ENCODE measurements around the gene ANO10. TPM values are rescaled to one million over a fixed set of nuclear protein-coding genes. Genes with fewer than 3 reads are reported as not detected.
"Not testable (repeated sequence)": the region's sequence is repeated elsewhere in the genome, so short reads cannot be mapped to it uniquely, and the experiment has no call there.

Gene ANO10
- total RNA-seq, 1 donor from 2014 or later, result 9.9 TPM

DNA sequence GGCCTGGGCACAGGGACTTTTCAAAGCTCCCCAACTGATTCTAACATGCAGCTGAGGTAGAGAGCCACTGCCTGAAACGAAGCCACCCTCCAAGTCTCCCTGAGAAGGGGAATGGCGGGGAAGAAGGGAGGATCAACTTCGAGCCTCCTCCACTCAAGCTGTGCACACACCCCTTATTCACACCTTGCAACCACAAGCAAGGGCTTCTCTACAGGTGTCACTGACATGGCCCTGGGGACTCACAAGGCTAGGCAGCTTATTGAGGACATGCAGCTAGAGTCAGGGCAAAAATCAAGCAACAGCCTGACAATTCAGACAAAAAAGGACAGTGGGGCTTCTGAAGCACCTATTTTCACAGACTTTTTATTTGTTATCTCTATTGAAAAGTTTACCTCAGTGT, 250.3 kb downstream of the ANO10 start:
- DNase-seq (no peak), ATAC-seq (ENCODE audit: poor library complexity) (no peak)
- intact Hi-C loops (cut with DNase I), result loop anchor here (10.0 kb wide), 1 partner anchor 207 kb away; no protein-coding TSS in a partner anchor

DNA sequence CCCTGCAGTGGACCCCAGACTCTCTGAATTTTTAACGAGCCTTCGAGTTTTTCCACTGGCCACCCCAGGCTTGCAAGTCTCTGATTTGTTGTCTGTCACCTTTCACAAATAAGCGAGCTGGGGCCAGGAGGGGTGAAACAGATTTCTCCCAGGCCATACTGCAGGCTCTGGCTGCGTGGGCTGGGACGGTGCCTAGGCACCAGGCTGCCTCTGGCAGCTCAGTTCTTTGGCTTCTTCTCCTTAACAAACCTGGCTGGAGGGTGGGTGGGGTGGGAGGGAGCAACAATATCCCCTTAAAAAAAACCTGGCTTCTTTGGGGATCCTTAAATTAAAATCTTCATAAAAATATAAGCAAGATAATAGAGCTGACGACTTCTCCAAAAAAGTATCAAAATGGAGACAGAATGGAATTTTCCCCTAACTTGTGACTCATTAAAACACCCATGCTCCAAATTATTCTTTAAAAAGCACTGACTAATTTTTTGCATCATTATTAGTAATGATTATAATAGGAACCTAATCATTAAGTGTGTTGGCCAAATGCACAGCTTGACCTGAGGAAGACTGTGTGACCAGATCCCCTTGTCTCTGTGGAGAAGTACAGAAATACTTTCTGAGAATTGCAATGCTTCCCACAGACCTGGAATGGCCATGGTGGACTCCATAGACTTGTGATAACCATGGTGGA, 251.4 kb downstream of the ANO10 start:
- no peak for ATAC-seq (ENCODE audit: poor library complexity)
- DNase-seq, result no peak
- intact Hi-C loops (cut with DNase I), result loop anchor here (10.0 kb wide), 1 partner anchor 206 kb away; no protein-coding TSS in a partner anchor

DNA sequence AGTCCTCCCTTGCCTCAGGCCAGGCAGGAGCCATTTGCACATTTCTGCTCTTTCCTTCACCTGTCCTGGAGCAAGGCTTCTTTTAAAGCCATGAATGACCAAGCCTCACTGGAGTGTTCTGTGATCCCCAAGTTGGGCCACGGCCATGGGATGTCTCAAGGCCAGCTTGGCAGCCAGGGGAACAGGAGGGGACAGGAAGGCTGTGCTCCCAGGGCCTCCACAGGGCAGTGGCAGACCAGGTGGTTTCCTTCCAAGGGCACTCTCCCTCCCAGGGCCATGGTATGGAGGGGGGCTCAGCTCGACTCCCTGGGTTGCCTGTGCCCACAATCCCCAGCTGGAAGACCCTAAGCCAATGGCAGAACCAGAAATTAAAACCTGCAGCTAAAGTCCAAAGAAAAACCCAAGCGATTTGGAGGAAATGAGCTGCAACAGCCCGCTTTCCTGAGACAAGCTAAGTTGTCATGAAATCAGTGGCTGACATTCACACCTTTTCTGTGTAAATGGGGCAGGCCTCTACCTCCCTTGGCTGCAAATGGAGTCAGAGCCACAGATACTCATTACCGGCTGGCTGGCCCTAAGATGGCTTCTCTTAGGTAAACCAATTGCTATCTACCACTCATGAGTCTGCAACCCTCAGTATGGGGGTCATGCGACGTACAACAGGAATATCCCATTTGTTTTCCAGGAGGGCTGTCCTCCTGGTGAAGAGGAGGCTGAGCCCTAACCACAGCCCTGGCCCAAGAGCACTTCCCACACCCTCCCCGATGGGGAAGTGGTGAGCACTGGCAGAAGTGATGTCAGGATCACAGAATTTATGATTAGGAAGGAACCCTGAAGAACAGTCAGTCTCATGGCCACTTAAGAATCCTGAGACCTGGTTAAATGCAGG, 252.2 kb downstream of the ANO10 start:
- DNase-seq, result no peak
- peak; percentile 52 for ATAC-seq (ENCODE audit: poor library complexity)
- intact Hi-C loops (cut with DNase I), result loop anchor here (10.0 kb wide), 1 partner anchor 205 kb away; no protein-coding TSS in a partner anchor

DNA sequence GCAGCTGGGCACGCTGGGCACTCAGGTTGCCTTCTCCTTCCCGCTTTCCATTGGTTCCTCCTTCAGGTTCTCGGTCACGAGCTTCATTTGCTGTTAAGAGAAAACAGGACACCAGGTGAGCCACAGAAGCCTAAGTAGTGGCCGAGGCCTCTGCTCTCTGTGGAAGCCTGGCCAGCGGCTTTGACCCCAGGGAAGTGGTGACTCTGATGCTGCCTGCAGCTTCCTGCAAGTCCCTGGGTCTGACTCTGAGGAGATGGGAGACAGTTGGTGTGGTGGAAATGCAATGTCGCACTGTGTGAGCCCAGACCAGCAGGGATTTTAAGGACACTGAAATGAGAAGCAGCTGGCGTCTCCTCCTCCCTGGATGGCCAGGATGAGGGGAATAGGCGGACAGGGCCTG, 254.9 kb downstream of the ANO10 start:
- DNase-seq (no peak), ATAC-seq (ENCODE audit: poor library complexity) (peak; percentile 20)
- intact Hi-C loops (cut with DNase I), result no loop called here

DNA sequence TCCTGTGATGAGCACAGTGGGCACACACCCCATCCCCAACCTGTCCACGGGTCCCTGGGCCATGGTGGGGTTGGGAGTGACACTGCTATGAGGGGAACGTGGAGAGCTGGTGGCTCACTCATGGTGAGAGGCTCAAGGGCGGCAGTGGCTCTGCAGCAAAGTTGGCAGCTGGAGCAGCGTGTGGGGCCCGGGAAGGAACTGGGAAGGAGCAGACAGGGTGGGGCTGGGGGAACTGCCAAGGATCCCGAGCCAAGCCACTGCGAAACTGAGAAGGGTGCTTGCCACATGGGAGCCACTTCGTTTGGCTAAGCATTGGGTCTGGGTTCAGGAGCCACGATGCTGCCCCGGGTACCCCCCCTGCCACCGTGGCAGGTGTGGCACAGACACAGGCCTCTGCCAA, 255.3 kb downstream of the ANO10 start:
- intact Hi-C loops (cut with DNase I), result no loop called here
- peak; percentile 65 for DNase-seq
- peak; percentile 28 for ATAC-seq (ENCODE audit: poor library complexity)

DNA sequence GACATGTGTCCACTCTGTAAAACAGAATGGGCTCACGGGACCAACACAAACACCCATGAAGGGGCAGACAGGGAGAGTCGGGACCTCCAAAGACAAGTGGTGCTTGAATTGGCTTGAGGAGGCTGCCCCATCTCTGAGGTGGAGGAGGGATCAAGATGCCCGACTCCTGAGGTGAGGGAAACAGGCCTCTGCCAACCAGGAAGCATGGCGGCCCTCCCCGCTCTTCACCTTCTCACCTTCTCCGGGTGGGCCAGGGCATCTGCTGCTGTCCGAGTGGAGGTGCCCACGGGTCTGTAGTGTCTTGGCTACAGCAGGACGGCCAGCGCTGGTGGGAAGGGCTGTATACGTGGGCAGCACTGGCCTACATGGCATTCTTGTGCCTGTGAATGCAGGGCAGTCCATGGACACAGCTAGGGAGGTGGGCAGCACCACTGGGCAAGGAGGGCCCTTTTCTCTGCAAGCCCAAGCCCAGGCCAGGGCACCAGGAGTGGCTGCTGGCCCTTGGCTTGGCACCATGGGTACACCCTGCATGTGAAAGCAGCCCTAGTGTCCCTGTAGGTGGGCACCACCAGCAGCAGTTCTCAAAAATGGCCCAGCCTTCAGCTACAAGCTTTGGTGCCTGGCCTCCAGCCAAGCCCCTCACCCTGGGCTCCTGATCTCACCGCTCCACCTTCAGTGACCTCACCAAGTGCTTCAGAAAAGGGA, 256.1 kb downstream of the ANO10 start:
- intact Hi-C loops (cut with DNase I), result no loop called here
- DNase-seq (no peak), ATAC-seq (ENCODE audit: poor library complexity) (no peak)

DNA sequence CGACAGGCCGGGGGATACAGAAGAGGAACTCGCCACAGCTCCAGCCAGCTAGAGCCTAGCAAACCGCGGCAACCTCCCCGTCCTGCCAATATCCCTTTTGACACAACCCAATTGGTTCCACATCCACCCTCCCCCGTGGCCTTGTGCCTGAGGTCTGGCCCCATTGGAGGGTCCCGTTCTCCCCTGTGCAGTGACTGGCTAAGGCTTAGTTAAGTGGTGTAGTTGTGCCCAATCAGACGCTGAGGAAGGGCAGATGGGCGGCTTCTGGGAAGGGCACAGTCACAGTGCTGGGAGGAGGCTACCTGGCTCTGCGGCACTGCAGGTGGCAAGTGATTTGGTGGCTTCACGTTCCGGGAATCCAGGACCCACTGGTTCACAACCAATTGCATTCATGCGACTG, 256.9 kb downstream of the ANO10 start:
- ATAC-seq (ENCODE audit: poor library complexity), result no peak
- intact Hi-C loops (cut with DNase I), result no loop called here

DNA sequence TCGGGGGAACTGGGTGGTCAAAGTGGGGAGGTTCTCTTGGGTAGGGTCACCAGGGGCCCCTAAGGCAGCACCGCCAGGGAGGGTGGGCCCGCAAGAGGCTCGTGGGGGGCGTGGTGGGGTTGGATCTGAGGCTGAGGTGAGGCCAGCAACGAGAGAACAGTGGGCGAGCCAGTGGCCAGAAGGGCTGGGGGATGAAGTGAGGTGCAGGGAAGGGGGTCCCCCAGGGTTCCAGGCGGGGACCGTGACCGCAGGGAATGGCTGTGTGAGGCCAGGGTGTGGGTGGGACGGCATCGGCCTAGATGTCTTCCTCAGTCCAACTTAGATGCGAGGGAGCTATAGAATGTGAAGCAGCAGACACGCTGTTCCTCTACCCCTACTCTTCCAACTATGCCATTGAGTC, 257.3 kb downstream of the ANO10 start:
- DNase-seq (no peak), ATAC-seq (ENCODE audit: poor library complexity) (no peak)
- intact Hi-C loops (cut with DNase I), result no loop called here

More for the DNA sequence above, 256.9 kb downstream of the ANO10 start:
- no peak for DNase-seq

DNA sequence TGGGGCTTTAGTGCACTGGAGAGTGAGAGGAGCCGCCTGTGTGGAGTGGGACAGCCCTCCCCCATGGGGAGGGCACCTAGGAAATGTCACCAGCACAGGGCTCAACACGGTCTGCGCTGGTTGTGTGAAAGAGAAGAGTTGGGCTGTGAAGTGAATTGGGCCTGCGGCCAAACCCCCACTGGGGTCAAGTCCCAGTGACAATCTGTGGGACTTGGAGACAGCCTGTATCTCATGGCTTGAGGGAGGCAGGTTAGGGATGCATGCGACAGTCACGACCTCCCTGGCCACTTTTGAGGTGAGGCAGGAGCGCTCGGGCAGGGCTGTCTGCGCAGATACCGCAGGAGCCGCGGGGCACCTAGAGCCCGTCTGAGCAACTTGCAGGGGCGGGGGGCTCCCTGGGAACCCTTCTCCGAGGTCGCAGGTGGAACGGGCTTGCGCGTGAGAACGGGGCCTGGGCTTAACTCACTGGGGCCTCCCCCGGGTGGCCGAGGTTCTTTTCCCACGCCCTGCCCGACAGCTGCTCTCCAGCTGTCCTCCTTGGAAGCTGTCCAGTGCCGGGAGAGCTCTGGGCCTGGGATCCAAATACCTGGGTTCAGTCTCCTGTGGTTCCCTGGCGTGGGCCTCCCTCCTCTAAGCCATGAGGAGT, 258.1 kb downstream of the ANO10 start:
- intact Hi-C loops (cut with DNase I), result no loop called here
- peak; percentile 70 for ATAC-seq (ENCODE audit: poor library complexity)
- DNase-seq, result peak; percentile 73

DNA sequence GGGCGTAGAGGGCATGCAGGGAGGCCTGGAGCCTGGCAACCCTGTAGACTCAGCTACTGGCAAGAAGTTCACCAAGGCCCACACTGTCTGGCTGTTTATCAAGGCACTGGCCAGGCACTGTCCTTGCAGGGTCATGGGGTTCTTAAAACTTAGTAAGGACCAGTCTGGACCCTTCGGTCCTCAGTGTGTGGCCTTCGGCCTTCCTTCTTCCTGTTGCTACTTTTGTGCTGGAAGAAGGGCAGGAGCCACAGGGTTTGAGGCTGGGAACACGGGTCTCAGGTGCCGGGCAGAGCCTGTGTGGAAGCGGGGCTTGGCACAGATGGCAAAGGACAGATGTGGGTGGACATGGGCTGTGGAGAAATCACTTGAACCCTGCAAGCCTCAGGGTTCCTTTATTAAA, 258.9 kb downstream of the ANO10 start:
- ATAC-seq (ENCODE audit: poor library complexity) (no peak), DNase-seq (no peak)
- intact Hi-C loops (cut with DNase I), result no loop called here

DNA sequence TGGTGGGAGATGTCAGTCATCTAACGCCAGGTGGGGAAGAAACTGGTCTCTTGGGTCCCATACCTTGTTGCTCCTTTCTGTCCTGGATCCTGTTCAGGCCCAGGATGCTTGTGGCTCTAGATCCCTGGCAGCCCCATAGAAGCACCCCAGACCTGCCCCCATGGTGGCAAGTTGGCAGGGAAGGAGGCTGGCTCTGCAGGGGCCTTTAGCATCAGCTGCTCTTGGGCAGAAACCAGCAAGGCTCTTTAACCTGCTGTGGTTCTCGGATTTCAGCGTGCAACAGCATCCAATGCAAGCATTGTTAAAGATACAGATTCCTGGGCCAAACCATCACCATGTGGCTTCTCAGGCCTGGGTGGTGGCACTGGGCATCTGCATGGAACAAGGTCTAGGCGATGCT, 259.6 kb downstream of the ANO10 start:
- intact Hi-C loops (cut with DNase I), result no loop called here
- no peak for DNase-seq
- ATAC-seq (ENCODE audit: poor library complexity), result no peak

DNA sequence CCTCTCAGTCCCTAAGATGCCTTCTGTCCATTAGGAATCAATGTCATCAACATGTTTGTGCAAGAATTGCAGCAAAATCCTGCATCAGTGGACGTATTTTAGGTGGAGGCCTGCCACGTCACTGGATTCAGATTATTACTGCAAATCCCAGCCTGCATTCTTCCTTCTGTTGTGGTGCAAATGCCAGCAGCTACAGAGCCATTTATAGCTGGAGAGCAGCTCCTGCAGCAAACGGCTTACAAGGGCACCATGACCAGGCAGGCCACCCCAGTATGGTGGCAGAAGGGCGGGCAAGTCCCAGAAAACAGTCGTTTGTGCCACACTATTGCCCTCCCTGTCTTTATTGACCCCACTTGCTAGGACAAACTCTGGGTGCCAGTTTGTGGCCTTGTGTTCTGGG, 260.7 kb downstream of the ANO10 start:
- ATAC-seq (ENCODE audit: poor library complexity) (peak; percentile 55), DNase-seq (no peak)
- intact Hi-C loops (cut with DNase I), result no loop called here

DNA sequence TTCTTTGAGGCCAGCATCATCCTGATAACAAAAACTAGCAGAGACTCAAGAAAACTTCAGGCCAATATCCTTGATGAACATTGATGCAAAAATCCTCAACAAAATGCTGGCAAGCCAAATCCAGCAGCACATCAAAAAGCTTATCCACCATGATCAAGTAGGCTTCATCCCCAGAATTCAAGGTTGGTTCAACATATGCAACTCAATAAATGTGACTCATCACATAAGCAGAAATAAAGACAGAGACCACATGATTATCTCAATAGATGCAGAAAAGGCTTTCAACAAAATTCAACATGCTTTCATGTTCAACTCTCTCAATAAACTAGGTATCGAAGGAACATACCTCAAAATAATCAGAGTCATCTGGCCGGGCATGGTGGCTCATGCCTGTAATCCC, 265.8 kb downstream of the ANO10 start:
- ATAC-seq (ENCODE audit: poor library complexity); intact Hi-C loops (cut with DNase I); DNase-seq: not testable (repeated sequence)

DNA sequence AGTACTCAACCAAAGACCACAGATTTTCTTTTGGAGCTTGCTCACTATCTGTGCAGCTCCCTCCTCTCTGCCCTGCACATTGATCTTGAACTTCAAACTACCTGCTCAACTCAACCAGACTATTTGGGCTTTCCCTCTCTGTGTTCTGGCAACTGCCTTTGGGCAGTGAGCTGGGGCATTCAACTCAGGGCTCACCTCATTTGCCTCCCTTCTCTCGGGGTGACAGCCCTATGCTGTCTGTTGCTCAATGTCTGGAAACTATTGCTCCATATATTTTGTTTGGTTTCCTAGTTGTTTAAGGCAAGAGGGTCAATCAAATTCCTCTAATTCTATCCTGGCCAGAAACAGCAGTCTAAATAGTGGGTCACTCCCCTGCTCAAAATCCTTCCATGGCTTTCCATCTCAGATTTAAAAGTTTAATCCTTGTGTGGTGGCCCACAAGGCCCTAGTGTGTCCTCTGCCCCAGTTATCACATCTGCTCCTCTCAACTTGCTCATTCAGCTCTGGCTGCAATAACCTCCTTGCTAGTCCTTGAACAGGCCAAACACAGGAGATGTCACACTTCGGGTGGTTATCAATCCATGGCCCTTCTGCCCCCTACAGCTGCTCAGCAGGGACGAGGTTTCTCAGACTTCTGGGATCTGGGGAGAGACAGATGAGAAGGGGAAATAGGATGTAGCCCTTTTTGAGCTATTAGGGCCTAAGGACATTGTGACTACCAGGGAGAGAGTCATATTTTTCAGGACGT, 267.7 kb downstream of the ANO10 start:
- DNase-seq (no peak), ATAC-seq (ENCODE audit: poor library complexity) (no peak)
- intact Hi-C loops (cut with DNase I), result no loop called here

DNA sequence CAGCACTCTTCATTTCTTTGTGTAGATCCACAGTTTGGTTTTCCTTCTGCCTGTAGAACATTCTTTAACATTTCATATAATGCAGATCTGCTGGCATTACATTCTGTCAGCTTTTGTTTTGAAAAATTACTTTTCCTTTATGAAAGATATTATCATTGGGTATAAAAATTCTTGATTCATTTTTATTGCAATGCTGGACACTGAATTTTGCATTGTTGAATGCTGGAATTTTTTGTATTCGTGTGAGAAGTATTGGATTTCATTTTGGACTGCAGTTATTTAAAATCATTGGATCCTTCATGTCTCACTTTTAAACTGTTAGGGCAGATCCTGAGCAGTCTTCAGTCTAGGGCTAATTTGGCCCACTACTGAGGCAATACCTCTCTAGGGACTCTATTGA, 268.4 kb downstream of the ANO10 start:
- DNase-seq (no peak), ATAC-seq (ENCODE audit: poor library complexity) (no peak)
- intact Hi-C loops (cut with DNase I), result no loop called here

DNA sequence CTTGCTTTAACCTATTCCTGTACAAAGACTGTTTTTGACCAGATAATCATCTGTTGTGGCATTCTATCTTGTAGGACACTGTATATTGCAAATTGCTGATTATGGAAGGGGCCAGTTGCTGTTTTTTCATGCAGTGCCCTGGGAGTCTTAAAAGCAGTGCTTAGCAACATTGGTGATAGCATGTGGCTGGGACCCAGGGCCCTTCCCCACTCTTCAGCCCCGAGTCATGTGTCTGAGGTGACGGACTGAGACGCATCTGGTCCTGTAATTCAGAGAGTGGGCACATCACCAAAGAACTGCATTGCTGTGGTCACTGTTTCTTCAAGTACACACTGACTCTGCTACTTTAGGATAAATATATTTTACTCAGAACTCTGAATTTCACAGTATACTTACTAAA, 272.1 kb downstream of the ANO10 start:
- DNase-seq (no peak), ATAC-seq (ENCODE audit: poor library complexity) (no peak)
- intact Hi-C loops (cut with DNase I), result no loop called here

DNA sequence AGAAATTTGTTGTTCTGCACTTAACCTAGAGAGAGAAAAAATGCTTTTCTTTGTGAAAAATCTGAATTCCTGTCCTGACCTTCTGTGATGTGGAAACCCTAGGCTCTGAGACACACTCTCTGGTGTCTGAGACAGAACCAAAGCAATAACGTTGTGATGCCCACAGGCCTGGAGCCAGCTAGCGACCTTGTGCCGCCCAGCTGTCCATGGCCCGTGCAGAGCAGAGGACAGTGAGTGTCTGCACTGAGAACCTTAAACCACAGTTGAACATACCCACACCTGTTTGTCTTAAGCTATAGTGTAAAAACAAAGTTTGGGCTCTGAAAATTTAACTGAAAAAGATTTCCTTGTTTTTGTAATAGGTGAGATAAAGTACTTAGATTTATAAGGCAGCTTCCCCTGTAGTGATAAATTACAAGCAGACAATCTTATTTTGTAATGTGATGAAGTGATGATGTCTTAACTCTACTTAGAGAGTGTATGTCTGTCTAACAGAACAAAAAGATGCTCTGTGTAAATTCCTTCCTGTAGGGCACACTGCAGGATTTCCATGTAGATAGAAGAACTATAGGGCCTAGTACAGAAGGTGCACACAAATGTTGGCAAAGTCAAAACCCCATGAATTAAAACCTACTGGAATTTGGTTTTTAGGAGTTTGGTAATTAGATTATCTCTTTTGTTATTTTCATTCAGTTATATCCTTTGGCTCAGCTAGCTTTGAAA, 272.8 kb downstream of the ANO10 start:
- ATAC-seq (ENCODE audit: poor library complexity) (no peak), DNase-seq (no peak)
- intact Hi-C loops (cut with DNase I), result no loop called here

DNA sequence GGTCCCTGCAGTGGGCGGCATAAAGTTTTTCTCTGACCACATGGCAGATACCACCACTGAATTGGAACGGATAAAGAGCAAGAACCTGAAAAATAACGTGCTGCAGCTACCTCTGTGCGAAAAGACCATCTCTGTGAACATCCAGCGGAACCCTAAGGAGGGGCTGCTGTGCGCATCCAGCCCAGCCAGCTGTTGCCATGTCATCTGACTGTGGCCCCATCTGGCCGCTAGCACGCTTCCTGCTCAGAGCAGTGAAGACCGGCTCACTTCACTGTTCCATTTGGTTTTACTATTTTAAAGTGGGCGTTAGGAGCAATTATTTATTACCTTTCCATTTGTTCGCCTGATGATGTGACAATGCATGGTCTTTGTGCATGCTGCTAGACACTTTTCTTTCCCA, 273.5 kb downstream of the ANO10 start:
- DNase-seq (no peak), ATAC-seq (ENCODE audit: poor library complexity) (no peak)
- intact Hi-C loops (cut with DNase I), result no loop called here
